Omental fat pad (tissue), 4 donors: ENCODE data around the gene USPL1. TPM values are rescaled to one million over a fixed set of nuclear protein-coding genes. Genes with fewer than 3 reads are reported as not detected.
"Not testable (repeated sequence)": the region's sequence is repeated elsewhere in the genome, so short reads cannot be mapped to it uniquely, and the experiment has no call there.

ENCODE experiments used
- ATAC-seq: fragments of 150-250 bp; one replicate; pipeline ENCODE4 v1.9.1; 2016; ENCODE audit warnings: mild to moderate bottlenecking, moderate library complexity; ENCODE audit not compliant: low FRiP score
- DNase-seq: peaks from one replicate; pipeline ENCODE4 v3.0.0-alpha.2; 2019; ENCODE audit warnings: low spot score
- total RNA-seq, 4 donors: library from RNA; depleted of rRNA; stranded (reverse); fragments of >200 nt; gene quantifications; one replicate each; pipeline ENCODE4 v1.1.0, GENCODE V29; 2016
- TF ChIP-seq, protein P1 (sequence below), 3 donors: fragments of 450-650 bp; IDR thresholded peaks; one replicate each; pipeline ENCODE4 v1.5.1; 2016 to 2017; ENCODE audit warnings: antibody characterized with exemption in 3 of 3, mild to moderate bottlenecking in 3 of 3, moderate library complexity in 2 of 3

USPL1 gene
- total RNA-seq, 4 donors from 2014 or later, result 29.2 to 33.9 (median 32.6) TPM

DNA sequence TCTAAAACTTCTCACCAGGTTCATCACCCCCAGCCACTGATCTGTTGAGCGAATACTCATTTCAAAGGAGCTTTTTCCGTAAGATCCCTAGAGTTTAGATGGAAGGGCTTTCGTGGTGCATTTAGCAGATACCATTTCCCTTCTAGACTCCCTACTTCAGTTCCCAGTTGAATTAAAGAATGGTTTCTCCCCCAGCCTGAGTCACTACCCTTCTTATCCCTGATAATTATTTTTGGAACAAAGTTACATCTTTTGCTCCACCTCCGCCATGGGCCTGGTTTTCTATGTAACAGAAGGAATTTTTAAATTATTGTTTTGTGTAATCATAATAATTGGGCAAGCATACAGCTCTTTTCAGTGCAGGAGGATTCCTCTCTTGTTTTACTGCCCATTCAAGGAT, 22.0 kb downstream of the USPL1 start:
- TF ChIP-seq, protein P1, sequence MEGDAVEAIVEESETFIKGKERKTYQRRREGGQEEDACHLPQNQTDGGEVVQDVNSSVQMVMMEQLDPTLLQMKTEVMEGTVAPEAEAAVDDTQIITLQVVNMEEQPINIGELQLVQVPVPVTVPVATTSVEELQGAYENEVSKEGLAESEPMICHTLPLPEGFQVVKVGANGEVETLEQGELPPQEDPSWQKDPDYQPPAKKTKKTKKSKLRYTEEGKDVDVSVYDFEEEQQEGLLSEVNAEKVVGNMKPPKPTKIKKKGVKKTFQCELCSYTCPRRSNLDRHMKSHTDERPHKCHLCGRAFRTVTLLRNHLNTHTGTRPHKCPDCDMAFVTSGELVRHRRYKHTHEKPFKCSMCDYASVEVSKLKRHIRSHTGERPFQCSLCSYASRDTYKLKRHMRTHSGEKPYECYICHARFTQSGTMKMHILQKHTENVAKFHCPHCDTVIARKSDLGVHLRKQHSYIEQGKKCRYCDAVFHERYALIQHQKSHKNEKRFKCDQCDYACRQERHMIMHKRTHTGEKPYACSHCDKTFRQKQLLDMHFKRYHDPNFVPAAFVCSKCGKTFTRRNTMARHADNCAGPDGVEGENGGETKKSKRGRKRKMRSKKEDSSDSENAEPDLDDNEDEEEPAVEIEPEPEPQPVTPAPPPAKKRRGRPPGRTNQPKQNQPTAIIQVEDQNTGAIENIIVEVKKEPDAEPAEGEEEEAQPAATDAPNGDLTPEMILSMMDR (IDR thresholded peaks at IDR 0.05), result no peak

DNA sequence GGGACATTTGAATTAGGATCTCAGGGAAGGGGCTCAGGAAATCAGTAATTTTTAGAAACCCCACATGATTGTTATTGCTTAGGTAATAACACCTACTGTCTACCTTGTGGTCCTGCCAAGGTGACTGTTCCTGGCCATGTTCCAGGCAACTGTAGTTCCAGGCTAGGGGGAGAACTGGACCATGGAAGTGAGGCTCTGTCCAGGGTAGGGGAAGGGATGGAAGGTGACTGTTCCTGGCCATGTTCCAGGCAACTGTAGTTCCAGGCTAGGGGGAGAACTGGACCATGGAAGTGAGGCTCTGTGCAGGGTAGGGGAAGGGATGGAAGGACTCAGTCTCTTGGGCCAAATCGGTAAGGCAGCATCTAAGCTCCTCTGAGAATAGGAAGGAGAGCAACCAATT, 23.5 kb downstream of the USPL1 start:
- not testable (repeated sequence) for ATAC-seq, DNase-seq

More for the DNA sequence above, 22.0 kb downstream of the USPL1 start:
- DNase-seq, result no peak
- ATAC-seq, result no peak

DNA sequence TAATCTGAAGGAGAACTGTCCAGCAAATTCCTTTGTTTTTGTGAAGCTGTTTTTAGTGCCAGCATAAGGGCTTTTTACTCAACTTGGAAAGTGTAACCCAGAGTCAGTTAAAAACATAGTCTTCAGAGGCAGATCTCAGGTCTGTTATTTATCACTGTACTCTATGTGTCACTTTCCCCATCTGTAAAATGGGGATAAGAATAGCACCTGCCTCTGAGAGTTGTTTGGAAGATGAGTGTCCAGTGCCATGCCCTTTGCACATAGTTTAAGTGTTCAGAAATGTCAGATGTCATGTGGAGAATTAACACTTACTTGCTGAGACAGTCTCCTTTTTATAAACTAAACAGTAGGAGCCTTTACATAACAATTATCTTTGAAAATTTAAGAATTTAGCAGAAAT, 27.9 kb downstream of the USPL1 start:
- no peak for ATAC-seq
- no peak for DNase-seq
- TF ChIP-seq, protein P1 (IDR thresholded peaks at IDR 0.05), result no peak

DNA sequence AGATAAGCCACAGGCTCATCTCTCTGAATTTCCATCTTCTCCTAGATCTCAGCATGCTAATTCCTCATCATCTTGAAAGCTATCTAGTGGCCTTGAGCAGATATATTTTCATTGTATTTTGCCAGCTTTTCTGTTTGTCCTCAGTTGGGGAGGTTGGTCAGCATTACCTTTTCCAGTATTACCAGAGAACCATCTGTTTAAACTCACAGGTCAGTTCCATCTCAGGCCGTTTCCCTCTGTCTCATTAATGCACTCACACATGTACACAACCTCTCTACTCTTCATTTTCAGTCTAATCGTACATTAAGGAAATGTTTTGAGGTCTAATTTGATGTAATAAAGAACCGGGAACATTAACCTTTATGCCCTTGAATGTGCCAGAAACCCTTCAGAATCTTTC, 29.7 kb downstream of the USPL1 start:
- ATAC-seq (no peak), DNase-seq (no peak)
- TF ChIP-seq, protein P1 (IDR thresholded peaks at IDR 0.05), result no peak

DNA sequence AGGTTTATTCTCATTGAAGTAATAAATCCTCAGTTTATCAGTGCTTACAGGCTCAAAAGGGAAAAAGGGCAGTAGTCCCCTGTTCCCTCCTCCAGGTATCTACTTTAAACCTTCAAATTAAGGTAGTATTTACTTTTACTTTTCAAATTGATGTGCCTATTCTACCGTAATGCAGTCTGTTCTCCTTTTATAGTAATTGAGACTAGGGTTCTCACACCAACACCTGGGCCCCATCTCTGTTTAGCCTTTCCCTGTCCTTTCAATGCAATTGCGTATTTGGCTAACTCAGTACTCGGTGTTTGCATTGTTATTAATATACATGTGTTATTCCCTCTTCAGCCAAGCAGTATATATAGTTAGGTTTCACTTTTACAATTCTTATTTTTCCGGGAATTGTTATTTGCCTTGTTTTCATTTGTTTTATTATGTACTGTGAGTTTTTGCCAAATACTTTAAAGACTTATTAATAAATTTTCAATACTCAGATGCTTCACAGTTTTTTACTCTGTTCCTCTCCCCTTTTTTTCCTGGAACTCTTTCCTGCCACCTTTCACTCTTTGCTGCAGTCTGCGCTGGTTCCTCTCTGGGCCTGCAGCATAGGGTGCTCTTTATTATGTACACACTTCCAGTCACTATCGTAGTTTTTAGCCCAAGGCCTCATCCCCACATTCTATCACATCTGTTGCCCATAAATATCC, 30.3 kb downstream of the USPL1 start:
- DNase-seq (no peak), ATAC-seq (no peak)
- TF ChIP-seq, protein P1 (IDR thresholded peaks at IDR 0.05), result no peak

DNA sequence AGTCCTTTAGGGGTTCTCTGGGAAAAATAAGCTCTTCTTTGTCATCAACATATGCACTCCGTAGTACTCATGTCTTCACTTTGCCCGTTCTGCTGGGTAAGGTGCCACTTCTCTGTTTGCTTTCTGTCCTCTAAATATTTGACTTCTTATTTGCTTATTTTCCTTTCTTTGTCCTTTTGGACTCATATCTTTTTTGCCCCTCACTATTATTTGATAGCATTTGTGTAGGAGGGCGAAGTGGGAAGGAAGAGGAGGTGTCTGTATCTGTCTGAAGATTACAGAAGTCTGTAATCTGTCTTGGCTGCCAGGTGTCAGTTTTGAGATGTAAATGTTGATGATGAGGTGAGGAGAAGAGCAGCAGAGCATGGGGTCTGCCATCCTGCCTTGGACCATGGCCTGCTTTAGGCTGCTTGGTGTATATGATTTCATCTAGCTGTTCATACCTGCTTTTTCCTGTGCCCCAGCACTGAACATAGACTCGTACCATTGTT, 30.8 kb downstream of the USPL1 start:
- ATAC-seq (no peak), DNase-seq (no peak)
- TF ChIP-seq, protein P1 (IDR thresholded peaks at IDR 0.05), result no peak

DNA sequence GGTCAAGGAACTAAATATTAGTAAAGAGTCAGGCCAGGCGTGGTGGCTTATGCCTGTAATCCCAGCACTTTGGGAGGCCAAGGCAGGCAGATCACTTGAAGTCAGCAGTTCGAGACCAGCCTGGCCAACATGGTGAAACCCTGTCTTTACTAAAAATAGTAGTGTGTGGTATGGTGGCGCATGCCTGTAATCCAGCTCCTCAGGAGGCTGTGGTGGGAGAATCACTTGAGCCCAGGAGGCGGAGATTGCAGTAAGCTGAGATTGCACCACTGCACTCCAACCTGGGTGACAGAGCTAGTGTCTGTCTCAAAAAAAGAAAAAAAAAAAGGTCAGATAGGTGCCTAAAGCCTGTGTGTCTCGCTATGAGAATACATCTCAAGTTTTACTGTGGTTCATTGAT, 33.9 kb downstream of the USPL1 start:
- DNase-seq, result not testable (repeated sequence)

DNA sequence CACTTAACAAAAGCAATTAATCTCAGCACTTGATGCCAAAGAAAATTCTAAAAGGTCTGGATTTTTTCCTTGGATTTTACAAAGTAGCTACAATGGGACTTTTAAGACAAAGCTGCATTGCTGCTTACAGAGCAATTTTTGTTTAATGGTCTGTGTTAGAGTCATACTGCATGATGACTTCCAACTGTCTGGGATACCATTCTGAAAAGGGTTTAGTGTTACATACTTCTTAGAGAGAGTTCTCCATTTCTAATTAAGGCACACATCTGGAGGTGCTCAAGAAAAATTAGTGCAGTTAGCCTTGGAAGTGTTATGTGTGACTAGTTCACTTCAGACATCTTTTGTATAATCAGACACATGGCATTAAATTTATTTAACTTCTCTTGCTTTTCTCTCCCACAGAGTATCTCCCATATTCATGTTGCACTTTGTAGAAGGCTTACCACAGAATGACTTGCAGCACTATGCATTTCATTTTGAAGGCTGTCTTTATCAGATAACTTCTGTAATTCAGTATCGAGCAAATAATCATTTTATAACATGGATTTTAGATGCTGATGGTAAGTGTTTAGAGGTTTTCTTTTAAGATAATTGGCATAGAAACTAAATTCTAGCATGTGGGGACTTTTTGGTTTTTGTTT, 35.1 kb downstream of the USPL1 start:
- TF ChIP-seq, protein P1 (IDR thresholded peaks at IDR 0.05), result no peak
- ATAC-seq (no peak), DNase-seq (no peak)

More for the DNA sequence above, 33.9 kb downstream of the USPL1 start:
- ATAC-seq, result not testable (repeated sequence)
